ENCODE measurements around the gene AKNA.
"Not testable (repeated sequence)": the region's sequence is repeated elsewhere in the genome, so short reads cannot be mapped to it uniquely, and the experiment has no call there.

The AKNA gene

DNA sequence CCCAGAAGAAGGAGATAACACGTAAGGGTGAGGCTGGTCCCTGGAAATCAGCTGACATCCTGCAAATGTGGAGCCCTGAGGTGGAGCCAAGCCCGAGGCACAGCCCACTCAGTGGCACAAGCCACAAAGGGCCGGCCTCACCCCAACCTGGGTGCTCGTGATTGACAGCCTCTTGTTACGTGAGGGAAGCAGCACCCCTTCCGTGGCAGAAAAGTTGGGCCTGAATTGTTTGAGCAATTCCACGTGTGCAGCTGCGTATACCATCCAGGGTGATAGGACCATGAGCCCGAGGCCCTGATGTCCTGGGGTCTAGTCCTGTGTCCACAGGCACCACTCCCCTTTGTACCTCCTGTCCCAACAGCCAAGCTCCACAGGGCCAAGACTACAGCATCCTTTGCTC, 53.3 kb downstream of the AKNA start:
- no peak for DNase-seq

DNA sequence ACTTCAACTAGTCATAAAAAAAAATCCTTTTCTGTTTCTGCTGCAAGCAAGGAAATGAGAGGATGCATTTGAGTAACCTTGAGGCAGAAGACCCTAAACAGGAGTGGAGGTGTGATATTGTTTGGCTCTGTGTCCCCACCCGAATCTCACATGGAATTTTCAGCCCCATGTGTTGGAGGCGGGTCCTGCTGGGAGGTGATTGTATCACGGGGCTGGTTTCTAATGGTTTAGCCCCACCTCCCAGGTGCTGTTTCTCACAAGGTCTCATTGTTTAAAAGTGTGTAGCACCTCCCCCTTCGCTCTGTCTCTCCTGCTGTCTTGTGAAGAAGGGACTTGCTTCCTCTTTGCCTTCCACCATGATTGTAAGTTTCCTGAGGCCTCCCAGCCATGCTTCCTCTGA, 54.1 kb downstream of the AKNA start:
- DNase-seq = not testable (repeated sequence)

DNA sequence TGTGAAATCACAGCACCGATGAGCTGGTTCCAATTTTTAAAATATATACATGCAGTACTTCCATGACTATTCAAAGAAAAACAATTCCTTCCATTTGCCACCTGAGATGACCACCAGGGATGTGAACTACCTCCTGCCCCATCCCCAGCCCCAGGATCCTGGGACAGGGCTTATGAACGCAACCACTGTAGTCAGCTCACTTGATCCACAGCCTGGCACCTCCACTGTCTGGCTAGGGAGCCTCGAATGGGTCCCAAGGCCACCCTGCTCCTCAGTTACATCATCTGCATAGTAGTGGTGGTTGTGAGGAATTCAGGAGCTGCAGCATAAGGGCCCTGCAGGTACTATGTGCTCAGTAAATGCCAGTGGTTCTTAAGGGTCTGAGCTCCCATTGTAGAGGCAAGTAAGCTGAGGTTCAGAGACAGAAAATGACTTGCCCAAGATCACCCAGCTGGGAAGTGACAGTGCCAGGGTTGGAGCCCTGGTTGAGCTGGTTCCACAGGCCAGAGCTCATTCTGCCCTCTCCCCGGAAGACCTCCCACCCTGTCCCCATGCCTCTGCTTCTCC, 55.2 kb downstream of the AKNA start:
- not testable (repeated sequence) for DNase-seq

DNA sequence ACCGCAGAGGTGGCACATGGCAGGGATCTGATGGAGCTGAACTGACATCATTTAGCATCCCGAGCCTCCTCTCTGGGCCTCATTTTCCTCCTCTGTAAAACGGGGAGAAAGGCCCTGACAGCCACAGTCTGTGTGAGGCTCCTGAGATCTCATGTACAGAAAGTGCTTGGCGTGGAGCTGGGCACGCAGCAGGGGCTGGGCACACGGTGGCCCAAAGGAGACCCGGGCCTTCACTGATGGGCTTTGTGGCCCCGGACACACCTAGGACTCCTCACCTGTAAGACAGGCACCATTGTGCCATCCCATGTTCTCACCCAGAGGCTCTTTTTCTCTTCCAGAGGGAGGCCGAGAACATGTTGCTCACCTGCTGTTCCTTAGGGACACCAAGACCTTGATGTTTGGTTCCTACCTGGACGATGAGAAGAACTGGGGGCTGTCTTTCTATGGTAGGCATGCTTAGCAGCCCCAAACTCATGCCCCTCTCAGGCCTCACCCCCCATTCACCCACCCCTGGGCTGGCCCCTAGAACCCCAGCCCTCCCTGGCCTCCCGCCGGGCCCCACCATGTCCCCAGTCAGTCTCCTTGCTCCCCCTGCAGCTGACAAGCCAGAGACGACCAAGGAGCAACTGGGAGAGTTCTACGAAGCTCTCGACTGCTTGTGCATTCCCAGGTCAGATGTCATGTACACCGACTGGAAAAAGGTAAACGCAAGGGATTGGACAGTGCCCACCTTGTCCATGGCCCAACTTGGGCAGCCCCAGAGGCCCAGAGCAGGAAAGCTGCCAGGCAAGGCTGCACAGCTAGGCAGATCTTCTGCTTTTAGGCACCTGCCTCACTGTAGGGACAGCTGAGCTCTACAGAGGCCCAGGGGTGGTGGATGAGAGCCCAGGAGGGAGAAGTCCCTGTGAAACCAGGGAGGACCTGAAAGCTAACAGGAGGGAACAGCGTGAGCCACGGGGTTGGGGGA, 56.3 kb downstream of the AKNA start:
- not testable (repeated sequence) for DNase-seq

GRCh38 chr9:114330636-114331035, 57.1 kb downstream of the AKNA start:
- no peak for DNase-seq

- DNase-seq = not testable (repeated sequence)
These were observed 58.2 kb downstream of the AKNA start, which contains the start of gene ORM2 for GRCh38 chr9:114329625-114330022. ORM2 (plus strand) TSS chr9:114329869; CDS start chr9:114329905, 36 bp downstream.

DNA sequence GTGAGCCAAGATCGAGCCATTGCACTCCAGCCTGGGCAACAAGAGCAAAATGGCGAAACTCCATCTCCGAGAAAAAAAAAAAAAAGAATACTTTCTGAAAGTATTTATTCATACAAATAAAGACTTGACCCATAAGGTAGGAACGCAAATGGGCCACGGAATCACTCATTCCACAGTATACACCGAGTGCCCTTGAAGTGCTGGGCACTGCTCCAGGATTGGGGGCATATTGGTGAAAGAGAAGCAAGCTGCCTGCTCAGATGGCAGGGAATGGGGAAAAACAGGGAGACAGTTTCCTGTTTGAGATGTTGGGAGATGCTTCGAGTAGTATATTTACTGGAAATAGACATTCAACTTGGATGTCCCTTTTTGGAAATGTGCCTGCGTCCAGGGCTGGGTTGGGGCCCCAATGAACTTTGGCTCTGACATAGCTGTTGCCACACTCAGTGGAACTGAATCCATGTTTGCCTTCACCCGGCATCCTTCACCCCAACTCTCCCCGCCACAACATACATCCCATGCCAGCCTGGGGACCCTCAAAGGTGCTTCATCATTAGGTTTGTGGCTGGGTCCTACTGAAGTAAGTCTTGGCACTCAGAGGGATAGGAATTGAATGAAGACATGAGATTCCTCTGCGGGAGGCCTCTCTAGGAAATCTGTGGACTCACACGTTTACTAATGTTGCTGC, 58.7 kb downstream of the AKNA start:
- DNase-seq = not testable (repeated sequence)

DNA sequence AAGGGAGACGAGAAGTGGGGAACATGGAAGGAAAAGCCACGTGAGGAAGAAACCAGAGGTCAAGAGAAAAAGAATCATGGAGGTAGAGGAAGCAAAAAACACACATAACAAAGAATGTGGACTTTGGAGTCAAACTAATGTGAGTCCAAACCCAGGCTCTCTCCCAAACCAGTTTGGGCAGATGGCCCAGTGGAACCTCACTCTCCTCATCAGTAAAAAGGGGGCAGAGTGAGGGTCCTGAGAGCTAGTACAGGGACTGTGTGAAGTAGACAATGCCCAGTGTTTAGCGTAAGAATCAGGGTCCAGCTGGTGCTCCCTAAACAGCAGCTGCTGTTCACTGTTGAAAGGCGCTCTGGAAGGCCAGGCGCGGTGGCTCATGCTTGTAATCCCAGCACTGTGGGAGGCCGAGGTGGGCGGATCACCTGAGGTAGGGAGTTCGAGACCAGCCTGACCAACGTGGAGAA, 59.4 kb downstream of the AKNA start:
- not testable (repeated sequence) for DNase-seq

DNA sequence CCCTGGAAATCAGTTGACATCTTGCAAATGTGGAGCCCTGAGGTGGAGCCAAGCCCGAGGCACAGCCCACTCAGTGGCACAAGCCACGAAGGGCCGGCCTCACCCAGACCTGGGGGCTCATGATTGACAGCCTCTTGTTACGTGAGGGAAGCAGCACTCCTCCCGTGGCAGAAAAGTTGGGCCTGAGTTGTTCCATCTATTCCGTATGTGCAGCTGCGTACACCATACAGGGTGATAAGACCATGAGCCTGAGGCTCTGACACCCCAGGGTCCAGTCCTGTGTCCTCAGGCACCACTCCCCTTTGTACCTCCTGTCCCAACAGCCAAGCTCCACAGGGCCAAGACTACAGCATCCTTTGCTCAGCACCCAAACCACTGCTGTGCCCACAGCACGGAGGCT, 60.0 kb downstream of the AKNA start:
- DNase-seq = no peak

- DNase-seq = not testable (repeated sequence)
These were observed 62.0 kb downstream of the AKNA start for GRCh38 chr9:114325684-114326254.

DNA sequence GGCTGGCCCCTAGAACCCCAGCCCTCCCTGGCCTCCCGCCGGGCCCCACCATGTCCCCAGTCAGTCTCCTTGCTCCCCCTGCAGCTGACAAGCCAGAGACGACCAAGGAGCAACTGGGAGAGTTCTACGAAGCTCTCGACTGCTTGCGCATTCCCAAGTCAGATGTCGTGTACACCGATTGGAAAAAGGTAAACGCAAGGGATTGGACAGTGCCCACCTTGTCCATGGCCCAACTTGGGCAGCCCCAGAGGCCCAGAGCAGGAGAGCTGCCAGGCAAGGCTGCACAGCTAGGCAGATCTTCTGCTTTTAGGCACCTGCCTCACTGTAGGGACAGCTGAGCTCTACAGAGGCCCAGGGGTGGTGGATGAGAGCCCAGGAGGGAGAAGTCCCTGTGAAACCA, 62.8 kb downstream of the AKNA start:
- DNase-seq = not testable (repeated sequence)

- DNase-seq = no peak
These were observed 63.3 kb downstream of the AKNA start for GRCh38 chr9:114324492-114324891.

GRCh38 chr9:114323849-114324248, 63.9 kb downstream of the AKNA start:
- DNase-seq = not testable (repeated sequence)

DNA sequence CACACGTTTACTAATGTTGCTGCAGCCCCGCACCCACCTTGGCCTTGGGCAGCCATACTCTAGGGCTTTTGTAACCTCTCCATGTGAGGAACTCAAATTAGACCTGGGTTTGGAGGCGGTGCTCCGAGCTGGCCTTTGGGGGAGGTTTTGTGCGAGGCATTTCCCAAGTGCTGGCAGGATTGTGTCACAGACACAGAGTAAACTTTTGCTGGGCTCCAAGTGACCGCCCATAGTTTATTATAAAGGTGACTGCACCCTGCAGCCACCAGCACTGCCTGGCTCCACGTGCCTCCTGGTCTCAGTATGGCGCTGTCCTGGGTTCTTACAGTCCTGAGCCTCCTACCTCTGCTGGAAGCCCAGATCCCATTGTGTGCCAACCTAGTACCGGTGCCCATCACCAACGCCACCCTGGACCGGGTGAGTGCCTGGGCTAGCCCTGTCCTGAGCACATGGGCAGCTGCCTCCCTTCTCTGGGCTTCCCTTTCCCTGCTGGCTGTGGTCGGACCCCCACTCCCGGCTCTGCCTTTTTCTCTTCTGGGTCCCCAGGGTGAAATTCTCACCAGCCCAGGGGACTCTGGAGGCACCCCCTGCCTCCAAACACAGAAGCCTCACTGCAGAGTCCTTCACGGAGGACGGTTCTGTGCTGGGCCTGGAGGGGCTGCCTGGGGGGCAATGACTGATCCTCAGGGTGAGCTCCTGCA, 64.8 kb downstream of the AKNA start, which contains the start of gene ORM1:
ORM1 (plus strand) TSS at position 268 of the 701 bp plus-strand sequence; CDS start at position 304, 36 bp downstream.
- DNase-seq = not testable (repeated sequence)

DNA sequence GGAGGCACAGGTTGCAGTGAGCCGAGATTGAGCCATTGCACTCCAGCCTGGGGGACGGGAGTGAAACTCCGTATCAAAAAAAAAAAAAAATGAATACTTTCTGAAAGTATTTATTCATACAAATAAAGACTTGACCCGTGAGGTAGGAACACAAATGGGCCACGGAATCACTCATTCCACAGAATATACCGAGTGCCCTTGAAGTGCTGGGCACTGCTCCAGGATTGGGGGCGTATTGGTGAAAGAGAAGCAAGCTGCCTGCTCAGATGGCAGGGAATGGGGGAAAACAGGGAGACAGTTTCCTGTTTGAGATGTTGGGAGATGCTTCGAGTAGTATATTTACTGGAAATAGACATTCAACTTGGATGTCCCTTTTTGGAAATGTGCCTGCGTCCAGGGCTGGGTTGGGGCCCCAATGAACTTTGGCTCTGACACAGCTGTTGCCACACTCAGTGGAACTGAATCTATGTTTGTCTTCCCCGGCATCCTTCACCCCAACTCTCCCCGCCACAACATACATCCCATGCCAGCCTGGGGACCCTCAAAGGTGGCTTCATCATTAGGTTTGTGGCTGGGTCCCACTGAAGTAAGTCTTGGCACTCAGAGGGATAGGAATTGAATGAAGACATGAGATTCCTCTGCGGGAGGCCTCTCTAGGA, 65.5 kb downstream of the AKNA start:
- not testable (repeated sequence) for DNase-seq

- no peak for DNase-seq
These were observed 66.0 kb downstream of the AKNA start for GRCh38 chr9:114321759-114322158.

DNA sequence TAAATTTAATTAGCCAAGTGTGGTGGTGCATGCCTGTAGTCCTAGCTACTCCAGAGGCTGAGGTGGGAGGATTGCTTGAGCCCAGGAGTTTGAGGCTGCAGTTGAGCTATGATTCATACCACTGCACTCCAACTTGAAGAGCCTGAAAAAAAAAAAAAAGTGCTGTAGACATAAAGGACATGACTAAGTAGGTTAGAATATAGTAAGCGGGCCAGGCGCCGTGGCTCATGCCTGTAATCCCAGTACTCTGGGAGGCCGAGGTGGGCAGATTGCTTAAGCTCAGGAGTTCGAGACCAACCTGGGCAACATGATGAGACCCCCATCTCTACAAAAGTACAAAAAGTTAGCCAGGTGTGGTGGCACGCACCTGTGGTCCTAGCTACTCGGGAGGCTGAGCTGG, 67.1 kb downstream of the AKNA start:
- DNase-seq = not testable (repeated sequence)

- no peak for DNase-seq
These were observed 68.6 kb downstream of the AKNA start for GRCh38 chr9:114319147-114319546.

DNA sequence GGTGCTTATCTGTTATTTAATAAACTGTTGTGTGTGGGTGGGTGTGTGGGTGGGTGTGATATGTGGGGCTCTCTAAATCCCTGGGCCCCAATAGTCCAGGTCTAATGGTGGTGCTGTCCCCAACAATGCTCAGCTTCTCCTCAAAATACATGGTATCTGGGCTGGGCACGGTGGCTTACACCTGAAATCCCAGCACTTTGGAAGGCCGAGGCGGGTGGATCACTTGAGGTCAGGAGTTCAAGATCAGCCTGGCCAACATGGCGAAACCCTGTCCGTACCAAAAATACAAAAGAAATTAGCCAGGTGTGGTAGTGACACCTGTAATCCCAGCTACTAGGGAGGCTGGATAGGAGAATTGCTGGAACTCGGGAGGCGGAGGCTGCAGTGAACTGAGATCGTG, 69.4 kb downstream of the AKNA start:
- DNase-seq = no peak

GRCh38 chr9:114317665-114318357, 70.0 kb downstream of the AKNA start:
- DNase-seq = peak; percentile 86
